ENCODE measurements around the gene SYT2. TPM values are rescaled to one million over a fixed set of nuclear protein-coding genes. Genes with fewer than 3 reads are reported as not detected.
"Not testable (repeated sequence)": the region's sequence is repeated elsewhere in the genome, so short reads cannot be mapped to it uniquely, and the experiment has no call there.

SYT2 gene
- total RNA-seq, 2 donors from 2014 or later = not detected

DNA sequence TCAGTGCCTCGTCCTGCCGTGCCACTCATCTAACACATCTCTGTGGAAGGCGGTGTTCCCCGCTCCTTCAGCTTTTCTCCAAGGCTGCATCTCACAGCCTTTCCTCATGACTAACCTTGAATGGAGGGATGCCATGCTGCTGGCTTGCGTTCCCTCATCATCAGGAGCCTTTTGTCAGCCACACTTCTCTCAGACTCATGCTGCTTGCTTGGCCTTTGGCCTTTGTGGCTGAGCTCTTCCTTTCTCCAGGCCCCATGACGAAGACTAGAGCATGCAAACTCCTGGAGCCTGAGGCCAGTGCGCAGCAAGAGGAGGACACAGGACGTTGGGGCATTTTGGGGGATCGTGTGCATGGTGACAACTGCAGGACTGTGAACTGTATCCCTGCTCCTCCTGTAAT lies 70.8 kb downstream of the SYT2 start:
- Mint-ChIP-seq H3K27ac (no peak overlapping the region), H3K36me3 (no peaks in the 10 kb centered on the region), H3K9me3 (no peaks in the 10 kb centered on the region)
- ATAC-seq = no peak
- no peak for DNase-seq (ENCODE audit: low spot score in 2 of 2)

DNA sequence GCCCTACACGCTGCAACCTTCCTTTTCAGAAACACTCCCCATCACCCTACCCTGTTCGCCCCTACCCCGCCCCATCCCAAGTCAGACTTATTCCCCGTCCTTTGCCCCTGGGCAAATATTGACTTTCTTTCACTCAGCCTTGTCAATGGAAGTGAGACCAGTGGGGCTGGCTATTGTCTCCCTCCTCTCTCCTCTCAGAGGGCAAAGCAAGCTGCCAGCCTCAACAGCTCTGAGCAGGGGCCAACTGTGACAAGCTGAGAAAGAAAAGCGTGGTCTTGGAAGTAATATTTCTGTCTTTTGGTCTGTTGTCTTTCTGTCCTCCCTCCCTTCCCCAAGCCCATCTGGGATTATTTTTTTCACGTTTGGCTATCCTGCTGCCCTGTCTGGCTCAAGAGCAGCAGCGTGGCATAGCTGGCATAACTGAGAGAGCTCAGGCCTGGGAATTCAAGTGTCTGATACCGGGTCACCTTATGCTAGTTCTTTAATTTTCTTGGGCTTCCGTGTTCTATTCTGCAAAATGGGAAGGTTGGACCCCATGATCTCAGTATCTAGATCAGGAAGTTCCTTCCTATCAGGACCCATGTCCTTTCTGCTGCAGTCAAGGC lies 71.5 kb downstream of the SYT2 start:
- H3K9me3 Mint-ChIP-seq; ATAC-seq; DNase-seq (ENCODE audit: low spot score in 2 of 2); H3K36me3 Mint-ChIP-seq; H3K27ac Mint-ChIP-seq: not testable (repeated sequence)

DNA sequence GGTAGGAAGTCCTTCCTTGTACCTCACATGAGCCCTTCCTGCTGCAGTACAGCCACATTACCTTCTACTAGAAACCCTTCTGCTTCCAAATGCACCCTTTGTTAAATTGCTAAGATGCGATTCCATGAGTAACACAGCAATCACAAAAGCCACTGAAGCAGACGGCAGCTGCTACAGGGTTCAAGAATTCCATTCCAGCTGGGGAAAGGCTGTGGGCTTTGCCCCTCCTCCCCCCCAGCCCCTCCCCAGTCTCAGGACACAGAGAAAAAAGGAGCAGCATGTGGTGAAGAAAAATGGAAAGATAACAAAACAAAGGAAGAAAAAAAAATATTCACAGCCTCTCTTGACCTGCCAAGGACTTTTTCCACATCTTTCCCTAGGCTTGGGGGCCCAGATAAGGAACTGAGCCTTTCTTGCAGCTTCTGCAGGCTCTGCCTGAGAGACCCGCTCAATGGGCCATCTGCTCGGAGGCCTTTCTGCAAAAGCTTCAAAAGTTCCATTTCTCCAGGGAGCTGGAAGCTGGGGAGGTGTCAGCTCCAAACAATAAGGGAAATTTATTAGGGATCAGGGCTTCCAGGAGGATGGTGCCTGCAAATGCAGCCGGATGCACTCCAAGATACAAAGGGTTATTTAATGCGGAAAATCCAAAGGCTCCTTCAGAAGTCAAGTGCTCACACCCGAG lies 72.1 kb downstream of the SYT2 start:
- no peak overlapping the region for H3K27ac Mint-ChIP-seq
- DNase-seq (ENCODE audit: low spot score in 2 of 2) = no peak
- H3K36me3 Mint-ChIP-seq = no peaks in the 10 kb centered on the region
- no peak for ATAC-seq
- H3K9me3 Mint-ChIP-seq = no peaks in the 10 kb centered on the region

DNA sequence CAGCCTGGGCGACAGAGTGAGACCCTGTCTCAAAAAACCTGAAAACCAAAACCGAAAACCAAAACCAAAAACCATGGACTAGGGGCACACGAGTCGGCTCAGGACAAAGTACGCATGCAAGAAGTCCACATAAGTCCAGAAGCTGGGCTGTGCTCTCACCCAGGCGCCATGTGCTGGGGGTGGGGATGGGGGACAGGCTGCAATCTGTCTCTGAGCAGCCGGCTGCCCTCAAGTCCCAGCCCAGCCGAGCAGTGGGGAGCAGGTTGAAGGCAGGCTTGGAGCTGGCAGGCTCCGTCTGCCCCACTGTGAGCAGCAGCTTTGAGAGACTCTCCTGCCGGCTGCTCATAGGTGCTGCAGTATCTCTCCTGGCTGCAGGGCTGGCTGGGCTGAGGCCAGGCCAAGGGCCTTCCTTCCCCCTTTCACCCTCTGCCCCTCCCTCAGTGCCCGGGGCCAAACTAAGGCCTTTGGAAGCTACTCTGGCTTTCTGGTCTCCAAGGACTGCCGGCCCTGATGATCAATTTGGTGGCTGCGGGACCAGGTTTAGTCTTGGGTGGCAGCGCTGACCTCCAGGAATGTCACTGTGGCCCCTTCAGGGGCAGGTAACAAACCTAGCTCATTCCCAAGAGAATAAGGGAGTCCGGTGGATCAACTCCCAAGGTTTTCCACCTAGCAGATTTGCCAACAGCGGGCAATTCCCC lies 72.8 kb downstream of the SYT2 start:
- ATAC-seq, H3K27ac Mint-ChIP-seq: not testable (repeated sequence)

DNA sequence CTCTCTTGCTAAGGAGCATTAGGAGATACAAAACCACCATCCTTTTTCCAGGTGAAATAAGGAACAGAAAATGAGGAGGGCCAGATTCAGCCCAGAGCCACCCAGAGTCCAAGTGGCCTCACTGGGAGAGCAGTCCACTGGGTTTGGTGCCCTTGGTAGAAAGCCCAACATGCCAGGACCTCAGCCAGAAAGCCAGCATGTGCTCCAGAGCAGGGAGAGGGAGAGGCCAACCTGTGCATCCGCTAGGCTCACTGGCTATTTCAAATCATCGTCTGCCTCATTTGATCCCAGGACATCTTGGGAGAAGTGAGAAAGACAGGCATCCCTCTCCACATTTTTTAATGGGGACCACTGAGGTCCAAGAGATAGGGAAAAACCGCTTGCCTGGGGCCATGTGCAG lies 74.1 kb downstream of the SYT2 start:
- H3K36me3 Mint-ChIP-seq; DNase-seq (ENCODE audit: low spot score in 2 of 2); H3K27ac Mint-ChIP-seq; ATAC-seq; H3K9me3 Mint-ChIP-seq: not testable (repeated sequence)

More for the DNA sequence above, 72.8 kb downstream of the SYT2 start:
- H3K36me3 Mint-ChIP-seq; DNase-seq (ENCODE audit: low spot score in 2 of 2); H3K9me3 Mint-ChIP-seq: not testable (repeated sequence)

DNA sequence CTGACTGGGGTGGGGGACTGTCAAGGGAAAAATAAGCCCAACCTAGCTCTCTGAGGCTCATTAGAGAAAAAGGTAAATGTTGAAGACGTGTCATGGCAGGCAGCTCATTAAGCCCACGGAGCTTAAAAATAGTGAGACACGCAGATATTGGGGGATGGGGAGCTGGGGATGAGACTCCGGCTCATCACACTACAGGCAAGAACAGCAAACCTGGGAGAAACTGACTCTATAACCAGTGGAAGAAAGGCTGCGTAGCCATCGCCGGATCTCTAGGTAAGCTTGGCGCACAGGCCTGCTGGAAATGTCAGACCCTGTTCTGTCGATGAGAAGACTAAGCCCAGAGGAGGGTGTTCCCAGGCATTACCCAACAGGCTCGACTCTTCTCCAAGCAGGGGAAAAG lies 78.0 kb downstream of the SYT2 start:
- Mint-ChIP-seq H3K27ac (no peak overlapping the region), H3K9me3 (no peaks in the 10 kb centered on the region), H3K36me3 (no peaks in the 10 kb centered on the region)
- ATAC-seq (no peak), DNase-seq (ENCODE audit: low spot score in 2 of 2) (no peak)

DNA sequence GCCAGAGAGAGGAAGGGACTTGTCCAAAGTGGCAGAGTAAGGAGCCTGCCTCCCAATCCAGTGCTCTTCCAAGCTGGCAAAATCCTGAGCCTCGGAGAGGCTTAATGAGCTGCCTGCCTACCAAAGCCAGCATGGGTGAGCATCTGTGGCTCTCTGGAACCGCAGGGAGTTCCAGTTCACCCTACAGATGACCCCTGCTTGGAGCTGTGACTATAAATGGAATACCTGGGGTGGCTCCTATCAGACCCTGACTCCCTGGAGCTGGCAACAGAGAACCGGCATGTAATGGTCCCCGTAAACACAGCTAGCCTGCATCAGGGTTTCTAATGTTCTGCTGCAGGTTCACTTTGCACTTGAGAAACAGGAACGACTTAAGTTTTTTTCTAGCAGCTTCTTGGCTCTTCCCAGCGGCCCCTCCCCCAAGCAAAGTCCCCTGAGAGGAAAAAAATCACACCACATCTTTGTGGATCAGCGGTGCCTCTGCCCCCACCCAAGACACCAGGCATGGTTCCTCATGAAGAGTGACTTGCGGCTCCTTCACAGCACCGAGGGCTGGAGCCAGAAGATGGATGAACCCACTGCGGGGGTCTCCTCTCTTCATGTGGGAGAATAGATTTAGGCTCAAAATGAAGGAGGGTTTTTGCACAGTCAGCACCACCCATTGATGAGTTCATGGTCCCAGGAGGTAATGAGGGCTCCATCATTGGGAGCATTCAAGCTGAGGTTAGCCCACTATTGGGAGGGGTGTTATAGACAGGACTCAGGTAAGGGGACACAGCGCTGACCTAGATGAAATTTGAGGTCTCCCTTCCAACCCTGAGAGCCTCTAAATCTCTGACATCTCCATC lies 79.0 kb downstream of the SYT2 start:
- no peaks in the 10 kb centered on the region for H3K9me3 Mint-ChIP-seq
- ATAC-seq (no peak), DNase-seq (ENCODE audit: low spot score in 2 of 2) (no peak)
- no peak overlapping the region for H3K27ac Mint-ChIP-seq
- no peaks in the 10 kb centered on the region for H3K36me3 Mint-ChIP-seq

DNA sequence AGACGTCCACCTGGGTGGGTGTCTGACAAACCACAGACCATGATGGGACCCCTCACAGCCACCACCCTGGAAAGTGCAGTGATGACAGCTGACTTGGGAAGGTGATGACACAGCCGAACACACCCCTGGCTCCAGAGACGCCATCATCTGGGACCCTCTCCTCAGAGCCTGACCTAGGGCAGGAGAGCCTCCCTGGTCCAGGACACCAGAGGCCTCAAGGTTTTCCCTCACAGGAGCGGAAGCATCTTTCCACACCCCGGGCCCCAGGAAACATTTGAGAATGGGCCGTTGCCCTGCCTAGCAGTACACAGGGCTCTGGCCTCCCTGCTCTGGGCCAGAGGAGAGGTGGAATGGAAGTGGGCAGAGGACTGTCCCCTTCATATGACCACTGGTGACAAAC lies 79.7 kb downstream of the SYT2 start:
- Mint-ChIP-seq H3K27ac (no peak overlapping the region), H3K9me3 (no peaks in the 10 kb centered on the region), H3K36me3 (no peaks in the 10 kb centered on the region)
- DNase-seq (ENCODE audit: low spot score in 2 of 2) = no peak
- ATAC-seq = no peak

DNA sequence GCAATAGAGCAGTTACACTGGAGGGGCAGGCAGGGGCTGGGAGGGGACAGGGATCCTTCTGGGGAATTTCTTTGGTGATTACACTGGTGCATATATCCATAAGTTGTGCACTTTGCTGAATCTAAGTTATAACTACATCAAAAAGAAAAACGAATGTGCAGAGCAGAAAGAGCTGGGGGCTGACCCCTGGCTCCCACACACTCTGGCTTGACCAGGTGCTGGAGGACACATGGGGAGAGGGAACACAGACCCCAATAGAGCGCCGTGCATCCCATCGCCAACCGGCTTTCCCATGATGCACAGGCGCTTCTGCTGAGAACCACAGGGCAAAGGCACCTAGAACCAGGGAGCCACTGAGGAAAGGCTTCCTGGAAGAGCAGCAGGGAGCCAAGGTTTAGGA lies 80.2 kb downstream of the SYT2 start:
- not testable (repeated sequence) for DNase-seq (ENCODE audit: low spot score in 2 of 2); H3K9me3 Mint-ChIP-seq; H3K36me3 Mint-ChIP-seq; ATAC-seq; H3K27ac Mint-ChIP-seq

DNA sequence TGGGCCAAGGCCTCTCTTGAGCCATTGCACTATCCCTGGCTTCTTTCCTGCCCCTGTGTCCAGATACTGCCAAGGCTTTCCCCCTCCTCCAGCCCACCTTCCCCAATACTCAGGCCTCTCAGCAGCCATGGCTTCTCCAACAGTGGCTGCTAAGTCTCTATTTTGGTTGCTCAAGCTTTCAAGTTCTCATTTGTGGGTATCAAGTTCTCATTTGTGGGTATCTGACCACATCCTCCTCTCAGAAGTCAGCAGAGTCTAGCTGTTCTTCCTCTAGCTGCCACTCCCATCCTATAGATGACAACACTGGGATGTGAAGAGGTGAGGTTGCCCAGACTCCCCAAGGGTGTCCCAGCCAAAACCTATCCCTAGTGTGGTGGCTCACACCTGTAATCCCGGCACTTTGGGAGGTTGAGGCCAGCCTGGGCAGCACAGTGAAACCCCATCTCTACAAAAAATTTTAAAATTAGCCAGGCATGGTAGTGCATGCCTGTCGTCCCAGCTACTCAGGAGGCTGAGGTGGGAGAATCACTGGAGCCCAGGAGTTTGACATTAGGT lies 80.9 kb downstream of the SYT2 start:
- H3K9me3 Mint-ChIP-seq; H3K36me3 Mint-ChIP-seq; H3K27ac Mint-ChIP-seq; DNase-seq (ENCODE audit: low spot score in 2 of 2): not testable (repeated sequence)
- peak; percentile 82 to 83 for ATAC-seq

DNA sequence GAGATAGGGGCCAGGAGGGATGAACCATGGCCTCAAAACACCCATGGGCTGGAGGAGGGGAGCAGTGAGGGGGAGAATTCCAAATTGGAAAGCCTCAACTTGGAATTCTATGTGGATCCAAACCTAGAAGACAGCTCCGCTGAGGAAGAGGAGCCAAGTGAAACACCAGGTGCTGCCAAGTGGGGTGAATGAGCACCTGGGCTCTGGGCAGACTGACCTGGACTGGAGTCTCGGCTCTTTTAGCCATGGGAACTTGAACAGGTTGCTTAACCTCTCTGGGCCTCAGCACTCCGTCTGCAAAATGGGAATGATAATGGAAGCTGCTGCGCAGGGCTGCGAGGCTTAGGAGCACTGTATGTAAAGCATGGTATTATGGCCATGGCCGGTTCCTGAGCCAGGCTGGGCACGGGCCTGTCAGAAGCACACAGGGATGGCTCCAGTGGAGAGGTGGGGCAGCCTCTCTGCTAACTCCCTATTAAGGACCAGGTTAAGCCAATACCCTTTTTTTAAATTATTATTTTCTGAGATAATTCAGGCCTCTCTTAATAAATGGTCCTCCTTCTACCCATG lies 81.5 kb downstream of the SYT2 start:
- no peak for DNase-seq (ENCODE audit: low spot score in 2 of 2)
- no peaks in the 10 kb centered on the region for H3K36me3 Mint-ChIP-seq
- peak; percentile 7 to 10 for ATAC-seq
- no peak overlapping the region for H3K27ac Mint-ChIP-seq
- H3K9me3 Mint-ChIP-seq = no peaks in the 10 kb centered on the region

DNA sequence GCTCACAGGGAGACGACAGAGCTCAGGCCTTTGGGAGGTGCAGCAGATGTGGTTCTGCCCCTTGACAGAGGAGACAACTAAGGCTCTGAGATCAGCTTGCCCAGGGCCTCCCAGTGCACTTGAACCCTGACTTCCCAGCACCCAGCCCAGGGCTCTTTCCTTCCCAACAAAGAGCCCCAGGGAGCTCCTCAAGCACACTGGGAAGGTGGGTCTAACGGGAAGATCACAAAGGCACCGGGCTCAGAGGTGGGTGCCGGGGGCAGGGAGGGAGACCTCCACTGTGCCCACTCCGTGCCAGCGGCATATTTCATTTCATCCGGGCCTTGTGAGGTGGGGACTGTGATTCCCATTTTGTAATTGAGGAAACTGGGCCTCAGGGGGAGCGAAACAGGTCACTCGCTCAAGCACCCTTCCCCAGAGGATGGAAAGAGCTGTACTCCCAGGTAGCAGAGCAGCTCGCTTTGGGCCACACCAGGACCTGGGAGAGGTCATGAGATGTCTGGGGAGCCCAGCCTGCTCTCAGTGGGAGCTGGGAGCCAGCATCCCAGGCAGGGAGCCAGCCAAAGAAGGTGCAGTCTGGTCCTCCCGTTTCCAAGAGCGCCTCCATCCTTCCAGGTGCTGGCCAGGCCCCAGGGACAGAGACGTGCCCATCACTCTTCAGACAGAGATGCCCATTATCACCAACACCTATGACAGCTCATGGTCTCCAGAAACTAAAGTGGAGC lies 82.3 kb downstream of the SYT2 start:
- H3K9me3 Mint-ChIP-seq = no peaks in the 10 kb centered on the region
- no peaks in the 10 kb centered on the region for H3K36me3 Mint-ChIP-seq
- DNase-seq (ENCODE audit: low spot score in 2 of 2) = no peak

DNA sequence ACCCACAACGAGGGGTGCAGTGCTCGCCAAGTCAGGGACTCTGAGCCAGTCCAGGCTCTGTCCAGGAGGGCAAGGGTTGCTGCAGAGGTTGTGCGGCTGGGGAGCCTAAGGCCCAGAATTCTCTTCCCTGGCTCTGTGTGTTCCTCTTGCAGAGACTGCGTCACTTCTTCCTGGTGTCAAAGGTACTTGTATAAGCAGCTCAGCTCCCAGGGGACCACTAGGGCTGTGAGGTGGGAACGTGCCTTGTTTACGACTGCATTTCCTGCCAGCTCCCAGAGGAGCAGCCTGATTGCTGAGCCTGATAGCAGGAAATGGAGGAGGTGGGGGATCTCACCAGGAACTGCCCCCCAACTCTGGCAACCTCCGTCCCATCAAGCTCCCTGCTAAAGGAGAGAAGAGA lies 83.2 kb downstream of the SYT2 start:
- H3K27ac Mint-ChIP-seq; ATAC-seq; H3K36me3 Mint-ChIP-seq; H3K9me3 Mint-ChIP-seq; DNase-seq (ENCODE audit: low spot score in 2 of 2): not testable (repeated sequence)

More for the DNA sequence above, 82.3 kb downstream of the SYT2 start:
- ATAC-seq = no peak
- H3K27ac Mint-ChIP-seq = no peak overlapping the region

DNA sequence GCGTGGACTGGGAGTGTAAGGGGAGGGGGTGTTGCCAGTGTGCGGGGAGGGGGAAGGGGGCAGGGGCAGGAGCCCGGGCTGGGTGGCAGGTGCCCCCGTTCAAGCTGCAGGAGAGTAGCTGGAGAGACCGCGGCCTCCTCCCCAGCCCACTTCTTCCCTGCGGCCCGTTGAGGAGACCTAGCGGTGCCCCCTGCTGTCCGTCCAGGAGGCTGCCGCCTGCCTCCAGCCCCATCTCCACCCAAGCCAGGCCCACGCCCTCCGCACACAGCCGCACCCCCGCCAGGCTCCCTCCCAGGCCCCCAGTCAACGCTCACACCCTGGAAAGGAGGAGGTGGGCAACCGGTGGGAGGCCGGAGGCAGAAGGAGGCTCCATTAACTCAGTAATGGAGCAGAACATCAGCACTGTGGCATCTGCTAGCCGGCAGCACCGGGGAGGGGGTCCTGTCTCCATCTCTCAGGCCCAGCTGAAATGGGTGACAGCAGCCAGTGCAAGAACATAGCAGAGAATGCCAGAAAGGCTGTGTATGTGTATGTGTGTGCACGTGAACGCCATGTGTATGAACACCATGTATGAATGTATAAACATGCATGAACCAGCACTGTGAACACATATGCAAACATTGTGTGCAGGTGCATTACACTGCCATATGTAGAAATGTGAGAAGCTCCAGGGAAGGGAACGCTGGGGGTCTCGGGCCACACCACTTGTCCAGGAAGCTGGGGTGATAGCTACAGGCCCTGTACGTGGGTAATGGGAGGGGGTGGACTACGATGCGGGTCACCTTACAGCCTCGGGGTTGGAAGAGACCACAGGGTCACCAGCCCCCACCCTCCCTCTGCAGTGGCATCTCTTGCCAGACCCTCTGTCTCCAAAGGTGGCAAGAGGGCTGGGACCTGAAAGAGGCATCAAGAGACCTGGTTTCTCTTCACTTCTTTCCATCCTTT lies 84.6 kb downstream of the SYT2 start:
- ATAC-seq (peak; percentile 48 to 80), DNase-seq (ENCODE audit: low spot score in 2 of 2) (peak in 1 of 2 donors; percentile 66)
- no peaks in the 10 kb centered on the region for H3K9me3 Mint-ChIP-seq
- H3K36me3 Mint-ChIP-seq = no peaks in the 10 kb centered on the region
- no peak overlapping the region for H3K27ac Mint-ChIP-seq

DNA sequence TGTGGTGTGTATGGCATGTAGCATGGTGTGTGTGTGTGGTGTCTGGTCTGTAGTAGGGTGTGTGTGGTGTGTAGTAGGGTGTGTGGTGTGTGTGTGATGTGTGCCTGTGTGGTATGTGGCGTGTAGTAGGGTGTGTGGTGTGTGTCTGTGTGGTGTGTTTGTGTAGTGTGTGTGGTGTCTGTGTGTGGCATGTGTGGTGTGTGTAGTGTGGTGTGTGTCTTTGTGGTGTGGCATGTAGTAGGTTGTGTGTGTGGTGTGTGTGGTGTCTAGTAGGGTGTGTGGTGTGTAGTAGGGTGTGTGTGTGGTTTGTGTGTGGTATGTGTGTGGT lies 85.5 kb downstream of the SYT2 start:
- ATAC-seq (peak in 1 of 2 donors; percentile 17), DNase-seq (ENCODE audit: low spot score in 2 of 2) (no peak)
- H3K9me3 Mint-ChIP-seq = no peaks in the 10 kb centered on the region
- no peak overlapping the region for H3K27ac Mint-ChIP-seq
- no peaks in the 10 kb centered on the region for H3K36me3 Mint-ChIP-seq

Measured in activated naive CD4-positive, alpha-beta T cell treated with anti-CD3 and anti-CD28 coated beads, Interleukin-2, amount 50 U/mL, for 72 hours (primary cell).